IMR-90 (cell line): ENCODE measurements around the gene PTPRN2.

Experiments used
- POLR2A ChIP-seq: IDR thresholded peaks from 2 replicates; pipeline ENCODE4 v1.6.1; 2012; ENCODE audit warnings: mild to moderate bottlenecking, low read depth, low read length
- RAD21 ChIP-seq: IDR thresholded peaks from 2 replicates; pipeline ENCODE4 v1.6.1; 2012; ENCODE audit warnings: low read length, improper control_type of control experiment
- RFX5 ChIP-seq: IDR thresholded peaks from 2 replicates; pipeline ENCODE4 v1.8.0; 2012; ENCODE audit warnings: low read depth, mild to moderate bottlenecking, low read length, moderate library complexity
- TF ChIP-seq, protein P1 (sequence below): conservative IDR thresholded peaks from 2 replicates; pipeline ENCODE4 v1.5.1; 2012; ENCODE audit warnings: mild to moderate bottlenecking, low read depth, low read length, improper control_type of control experiment

DNA sequence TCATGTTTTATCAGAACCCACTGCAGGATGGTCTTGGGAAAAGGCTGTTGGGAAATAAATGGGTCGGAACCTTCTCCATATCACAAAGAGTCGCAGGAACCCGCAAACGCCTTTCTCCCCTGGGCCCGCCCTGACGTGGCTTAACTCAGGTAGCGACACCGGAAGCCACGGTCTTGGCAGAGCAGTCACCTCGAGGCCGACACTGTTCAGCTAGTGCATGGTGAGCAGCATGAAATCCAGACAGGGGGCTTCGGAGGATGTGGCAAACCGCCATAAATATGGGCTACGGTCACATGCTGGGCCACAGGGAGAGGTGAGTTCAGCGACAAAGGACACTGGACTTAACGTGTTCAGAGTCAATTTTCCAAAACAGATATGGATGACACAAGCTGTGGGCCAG lies 421.9 kb downstream of the PTPRN2 start:
- TF ChIP-seq, protein P1, sequence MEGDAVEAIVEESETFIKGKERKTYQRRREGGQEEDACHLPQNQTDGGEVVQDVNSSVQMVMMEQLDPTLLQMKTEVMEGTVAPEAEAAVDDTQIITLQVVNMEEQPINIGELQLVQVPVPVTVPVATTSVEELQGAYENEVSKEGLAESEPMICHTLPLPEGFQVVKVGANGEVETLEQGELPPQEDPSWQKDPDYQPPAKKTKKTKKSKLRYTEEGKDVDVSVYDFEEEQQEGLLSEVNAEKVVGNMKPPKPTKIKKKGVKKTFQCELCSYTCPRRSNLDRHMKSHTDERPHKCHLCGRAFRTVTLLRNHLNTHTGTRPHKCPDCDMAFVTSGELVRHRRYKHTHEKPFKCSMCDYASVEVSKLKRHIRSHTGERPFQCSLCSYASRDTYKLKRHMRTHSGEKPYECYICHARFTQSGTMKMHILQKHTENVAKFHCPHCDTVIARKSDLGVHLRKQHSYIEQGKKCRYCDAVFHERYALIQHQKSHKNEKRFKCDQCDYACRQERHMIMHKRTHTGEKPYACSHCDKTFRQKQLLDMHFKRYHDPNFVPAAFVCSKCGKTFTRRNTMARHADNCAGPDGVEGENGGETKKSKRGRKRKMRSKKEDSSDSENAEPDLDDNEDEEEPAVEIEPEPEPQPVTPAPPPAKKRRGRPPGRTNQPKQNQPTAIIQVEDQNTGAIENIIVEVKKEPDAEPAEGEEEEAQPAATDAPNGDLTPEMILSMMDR, result no peak
- TF ChIP-seq RFX5 (no peak), POLR2A (no peak), RAD21 (no peak)
